ENCODE results near the gene PNLDC1. TPM values are rescaled to one million over a fixed set of nuclear protein-coding genes. Genes with fewer than 3 reads are reported as not detected.

PNLDC1 gene
- total RNA-seq, 1 donor from 2014 or later: not detected

DNA sequence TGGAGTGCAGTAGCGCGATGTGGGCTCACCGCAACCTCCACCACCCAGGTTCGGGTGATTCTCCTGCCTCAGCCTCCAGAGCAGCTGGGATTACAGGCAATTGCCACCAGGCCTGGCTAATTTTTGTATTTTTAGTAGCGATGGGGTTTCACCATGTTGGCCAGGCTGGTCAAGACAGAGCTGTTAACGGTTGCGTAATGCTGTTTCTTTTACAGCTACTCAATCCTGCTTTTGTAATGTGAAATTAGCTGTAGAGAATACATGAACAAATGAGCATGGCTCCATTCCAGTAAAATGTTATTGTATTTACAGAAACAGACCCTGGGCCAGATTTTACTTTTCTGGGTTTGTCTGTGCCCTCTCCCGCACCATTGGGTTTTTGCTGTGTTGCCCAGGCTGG lies 1.9 kb downstream of the PNLDC1 start:
- TF ChIP-seq, protein P1, sequence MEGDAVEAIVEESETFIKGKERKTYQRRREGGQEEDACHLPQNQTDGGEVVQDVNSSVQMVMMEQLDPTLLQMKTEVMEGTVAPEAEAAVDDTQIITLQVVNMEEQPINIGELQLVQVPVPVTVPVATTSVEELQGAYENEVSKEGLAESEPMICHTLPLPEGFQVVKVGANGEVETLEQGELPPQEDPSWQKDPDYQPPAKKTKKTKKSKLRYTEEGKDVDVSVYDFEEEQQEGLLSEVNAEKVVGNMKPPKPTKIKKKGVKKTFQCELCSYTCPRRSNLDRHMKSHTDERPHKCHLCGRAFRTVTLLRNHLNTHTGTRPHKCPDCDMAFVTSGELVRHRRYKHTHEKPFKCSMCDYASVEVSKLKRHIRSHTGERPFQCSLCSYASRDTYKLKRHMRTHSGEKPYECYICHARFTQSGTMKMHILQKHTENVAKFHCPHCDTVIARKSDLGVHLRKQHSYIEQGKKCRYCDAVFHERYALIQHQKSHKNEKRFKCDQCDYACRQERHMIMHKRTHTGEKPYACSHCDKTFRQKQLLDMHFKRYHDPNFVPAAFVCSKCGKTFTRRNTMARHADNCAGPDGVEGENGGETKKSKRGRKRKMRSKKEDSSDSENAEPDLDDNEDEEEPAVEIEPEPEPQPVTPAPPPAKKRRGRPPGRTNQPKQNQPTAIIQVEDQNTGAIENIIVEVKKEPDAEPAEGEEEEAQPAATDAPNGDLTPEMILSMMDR (conservative IDR thresholded peaks at IDR 0.05; ENCODE audit: low read depth, low read length): no peak
- H3K4me3 ChIP-seq (ENCODE audit: low read depth, low read length): no peak overlapping the region
- no peak for DNase-seq (ENCODE audit: low read depth)

DNA sequence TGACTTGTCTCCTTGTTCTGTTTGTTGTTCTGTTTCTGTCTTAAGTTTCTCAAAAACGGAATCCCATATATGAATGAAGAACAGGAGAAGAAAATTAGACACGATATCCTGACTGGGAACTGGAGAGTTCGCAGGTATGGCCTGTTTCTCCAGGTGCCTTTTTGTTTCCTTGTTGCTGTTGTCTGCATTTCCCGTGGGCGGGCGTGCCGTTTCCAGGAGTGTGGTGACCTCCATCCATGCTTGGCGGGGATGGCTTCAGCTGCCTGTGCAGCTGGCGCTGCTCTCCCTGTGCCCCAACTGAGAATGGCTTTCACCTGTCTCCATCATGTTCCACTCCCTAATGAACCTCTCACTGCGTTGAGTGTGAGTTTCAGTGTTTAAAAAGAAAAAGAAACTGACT lies 4.4 kb downstream of the PNLDC1 start:
- TF ChIP-seq, protein P1 (conservative IDR thresholded peaks at IDR 0.05; ENCODE audit: low read depth, low read length): no peak
- H3K4me3 ChIP-seq (ENCODE audit: low read depth, low read length): no peak overlapping the region
- DNase-seq (ENCODE audit: low read depth): no peak

DNA sequence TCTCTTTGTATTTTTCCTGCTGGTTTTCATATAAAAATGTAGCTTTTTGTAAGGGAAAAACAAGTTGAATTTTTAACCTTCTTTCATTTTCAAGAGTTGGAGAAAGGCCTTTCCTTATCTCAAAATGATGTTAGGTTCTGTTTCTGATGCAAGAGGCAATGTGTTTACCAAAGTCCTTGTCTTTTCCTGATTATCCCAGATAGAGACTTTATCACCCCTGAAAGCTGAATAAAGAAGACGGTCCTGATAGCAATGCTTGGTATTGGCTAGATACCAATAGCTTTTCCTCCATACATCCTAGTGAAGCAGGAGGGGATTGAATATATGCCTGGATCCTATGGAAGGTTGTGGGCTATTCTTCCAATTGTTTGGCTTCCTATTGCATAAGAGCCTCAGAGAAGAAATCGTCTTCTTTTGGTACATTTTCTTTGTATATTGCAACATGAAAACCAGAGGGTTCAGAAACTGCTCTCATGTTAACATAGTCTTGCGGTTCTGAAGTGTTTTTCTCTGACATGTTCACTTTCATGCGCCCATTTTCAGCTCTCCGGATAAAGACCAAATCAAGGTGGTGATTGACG lies 5.5 kb downstream of the PNLDC1 start:
- TF ChIP-seq, protein P1 (conservative IDR thresholded peaks at IDR 0.05; ENCODE audit: low read depth, low read length): no peak
- DNase-seq (ENCODE audit: low read depth): no peak
- H3K4me3 ChIP-seq (ENCODE audit: low read depth, low read length): no peak overlapping the region

DNA sequence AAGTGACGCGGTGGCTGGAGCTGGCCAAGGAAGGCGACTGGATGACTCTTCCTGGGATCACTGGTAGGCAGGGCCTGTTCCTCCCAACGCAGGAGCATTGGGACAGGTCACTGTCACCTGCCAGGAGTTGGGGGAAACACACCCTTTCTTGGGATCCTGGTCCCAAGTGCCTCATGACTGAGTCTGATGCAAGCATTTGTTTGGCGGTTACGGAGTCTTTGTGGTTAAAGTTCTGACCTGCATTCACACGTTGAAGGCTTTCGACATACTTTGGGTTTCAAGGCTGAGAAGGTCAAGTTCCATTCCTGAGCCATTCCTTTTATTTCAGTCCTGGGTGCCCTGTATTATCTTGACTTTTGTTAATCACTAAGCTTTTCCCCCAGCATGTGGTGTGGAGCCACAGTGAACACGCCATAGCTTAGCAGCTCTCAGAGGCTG lies 6.0 kb downstream of the PNLDC1 start:
- TF ChIP-seq, protein P1 (conservative IDR thresholded peaks at IDR 0.05; ENCODE audit: low read depth, low read length): no peak
- no peak for DNase-seq (ENCODE audit: low read depth)

DNA sequence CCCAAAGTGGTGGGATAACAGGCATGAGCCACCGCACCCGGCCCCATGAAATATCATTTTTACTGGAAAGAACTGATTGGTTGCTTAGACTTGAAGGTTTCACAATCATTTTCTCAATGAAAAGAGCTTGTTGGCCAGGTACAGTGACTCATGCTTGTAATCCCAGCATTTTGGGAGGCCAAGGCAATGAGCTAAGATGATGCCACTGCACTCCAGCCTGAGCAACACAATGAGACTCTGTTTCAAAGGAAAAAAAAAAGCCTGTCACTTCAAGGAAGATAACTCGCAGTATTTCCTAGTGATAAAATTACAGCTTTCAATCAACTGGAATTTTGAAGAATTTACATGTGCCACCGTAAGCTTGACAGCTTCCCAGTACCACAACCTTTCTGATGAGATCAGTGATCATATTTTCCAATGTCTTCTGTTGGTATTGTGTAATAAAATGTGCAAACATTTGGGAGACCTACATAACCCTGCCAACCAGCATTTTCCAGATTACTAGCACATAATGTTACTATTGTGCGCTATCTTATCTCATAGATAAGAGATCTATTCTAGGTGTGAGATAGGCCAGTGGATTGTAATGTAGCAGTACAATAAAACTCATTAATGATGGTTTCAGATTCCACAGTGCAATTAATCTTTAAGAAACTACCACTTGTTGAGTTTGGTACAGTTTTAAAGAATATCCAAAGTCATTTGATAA lies 7.2 kb downstream of the PNLDC1 start:
- TF ChIP-seq, protein P1 (conservative IDR thresholded peaks at IDR 0.05; ENCODE audit: low read depth, low read length): no peak
- H3K4me3 ChIP-seq (ENCODE audit: low read depth, low read length): no peak overlapping the region
- DNase-seq (ENCODE audit: low read depth): no peak

More for the DNA sequence above, 6.0 kb downstream of the PNLDC1 start:
- no peak overlapping the region for H3K4me3 ChIP-seq (ENCODE audit: low read depth, low read length)

DNA sequence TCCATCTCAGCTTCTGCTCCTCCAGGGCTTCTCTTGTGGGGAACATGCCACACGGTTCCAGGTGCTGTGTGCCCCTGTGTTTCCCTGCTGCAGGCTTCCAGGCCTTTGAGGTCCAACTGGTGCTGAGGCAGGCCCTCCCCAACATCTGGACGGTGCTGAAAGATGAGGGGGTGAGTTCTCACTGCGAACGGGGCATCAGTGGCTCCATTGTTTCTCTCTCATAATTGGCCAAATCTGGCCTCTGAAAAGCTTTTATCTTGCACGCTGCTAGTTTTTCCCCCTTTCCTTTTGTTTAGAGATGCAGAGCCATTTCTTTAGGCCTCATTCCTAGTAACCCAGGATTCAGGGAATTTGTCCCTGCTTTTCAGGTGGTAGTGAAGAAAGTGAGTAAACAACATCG lies 8.6 kb downstream of the PNLDC1 start:
- DNase-seq (ENCODE audit: low read depth): no peak
- TF ChIP-seq, protein P1 (conservative IDR thresholded peaks at IDR 0.05; ENCODE audit: low read depth, low read length): no peak
- no peak overlapping the region for H3K4me3 ChIP-seq (ENCODE audit: low read depth, low read length)

DNA sequence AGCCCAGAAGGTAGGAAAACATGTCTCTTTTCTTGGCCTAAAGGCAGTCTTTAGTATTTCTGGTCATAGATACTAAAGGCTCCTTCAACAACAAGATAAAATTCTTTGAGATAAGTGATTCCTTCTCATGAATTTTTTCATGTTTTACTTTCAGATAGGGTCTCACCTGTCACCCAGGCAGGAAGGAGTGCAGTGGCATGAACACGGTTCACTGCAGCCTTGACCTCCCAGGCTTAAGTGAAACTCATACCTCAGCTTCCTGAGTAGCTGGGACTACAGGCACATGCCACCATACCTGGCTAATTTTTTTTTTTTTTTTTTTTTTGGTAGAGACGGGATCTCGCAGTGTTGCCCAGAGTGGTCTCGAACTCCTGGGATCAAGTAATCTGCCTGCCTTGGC lies 9.1 kb downstream of the PNLDC1 start:
- TF ChIP-seq, protein P1 (conservative IDR thresholded peaks at IDR 0.05; ENCODE audit: low read depth, low read length): no peak
- DNase-seq (ENCODE audit: low read depth): no peak
- H3K4me3 ChIP-seq (ENCODE audit: low read depth, low read length): no peak overlapping the region

Measured in epithelial cell of proximal tubule (primary cell).